ENCODE data around the gene OLFM1.
"Not testable (repeated sequence)": the region's sequence is repeated elsewhere in the genome, so short reads cannot be mapped to it uniquely, and the experiment has no call there.

Gene OLFM1

DNA sequence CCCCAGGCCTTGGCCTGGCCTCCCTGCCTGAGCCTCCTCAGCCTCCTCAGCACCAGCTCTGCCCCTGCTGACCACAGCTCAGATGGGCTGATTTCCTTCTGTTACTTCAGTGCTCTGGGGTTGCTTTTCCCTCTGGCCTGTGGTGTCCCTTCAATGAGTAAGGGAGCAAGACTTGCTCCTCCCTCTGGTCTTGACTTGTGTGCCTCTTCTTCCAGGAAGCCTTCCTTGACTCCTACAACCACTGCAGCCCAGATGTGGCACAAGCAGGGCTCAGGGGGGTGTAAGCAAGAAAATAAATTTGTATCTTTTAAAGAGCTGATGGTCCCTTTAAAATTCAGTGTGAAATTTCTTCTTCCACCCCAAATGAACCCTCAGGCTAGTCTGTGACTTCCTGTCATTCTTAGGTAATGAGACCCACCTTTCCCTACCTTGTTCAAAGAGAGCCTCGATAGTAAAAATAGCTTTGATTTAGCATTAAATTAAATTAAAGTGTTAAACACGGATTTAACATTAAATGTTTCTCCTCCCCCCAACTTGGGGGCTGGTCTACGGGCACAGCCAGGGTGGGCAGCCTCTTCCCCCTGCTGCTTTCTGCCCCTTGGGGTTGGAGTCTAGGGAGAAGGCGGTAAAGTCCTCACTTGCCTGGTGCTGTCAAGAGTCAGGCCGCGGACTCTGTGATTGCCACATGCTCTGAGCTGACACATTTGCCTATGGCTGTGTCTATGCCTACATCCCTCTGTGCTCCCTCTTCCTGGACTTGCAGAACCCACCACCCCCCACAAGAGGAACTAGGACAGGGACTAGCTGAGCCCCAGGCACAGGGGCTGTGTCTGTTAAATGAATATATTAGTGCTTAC is 64.5 kb downstream of the OLFM1 start:
- DNase-seq (ENCODE audit: low spot score): no peak

DNA sequence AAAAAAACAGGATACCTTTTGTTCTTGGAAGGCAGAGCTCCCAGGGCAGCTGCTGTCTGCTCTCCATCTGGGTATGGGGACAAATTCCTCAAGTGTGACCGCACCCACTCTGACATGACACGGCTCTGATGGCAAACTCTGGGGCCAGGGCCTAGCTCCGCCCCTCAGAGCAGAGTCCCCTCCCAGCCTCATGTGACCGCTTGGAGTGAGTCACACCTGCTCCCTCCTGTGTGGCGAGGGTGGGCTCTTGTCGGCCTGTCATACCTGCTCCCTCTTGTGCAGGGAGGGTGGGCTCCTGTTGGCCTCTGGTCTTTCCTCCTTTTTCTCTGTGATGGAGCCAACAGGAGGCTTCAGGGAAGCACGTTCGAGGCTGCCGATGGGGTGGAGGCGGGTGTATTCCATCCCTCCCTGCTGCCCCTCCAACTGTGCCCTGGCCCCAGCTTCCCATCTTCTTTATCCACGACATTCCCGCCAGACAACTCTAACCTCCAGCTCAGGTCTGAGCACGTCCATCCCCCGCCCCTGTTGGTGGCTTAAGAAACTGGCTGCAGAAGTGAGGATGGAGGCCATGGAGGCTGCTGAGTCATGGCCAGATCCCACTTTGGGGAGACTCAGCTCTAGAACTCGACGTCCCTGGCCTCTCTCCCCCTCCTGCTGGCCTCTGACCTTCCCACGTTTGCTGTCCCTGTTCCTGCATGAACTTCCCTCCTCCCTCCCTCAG is 65.3 kb downstream of the OLFM1 start:
- peak; percentile 58 for DNase-seq (ENCODE audit: low spot score)

DNA sequence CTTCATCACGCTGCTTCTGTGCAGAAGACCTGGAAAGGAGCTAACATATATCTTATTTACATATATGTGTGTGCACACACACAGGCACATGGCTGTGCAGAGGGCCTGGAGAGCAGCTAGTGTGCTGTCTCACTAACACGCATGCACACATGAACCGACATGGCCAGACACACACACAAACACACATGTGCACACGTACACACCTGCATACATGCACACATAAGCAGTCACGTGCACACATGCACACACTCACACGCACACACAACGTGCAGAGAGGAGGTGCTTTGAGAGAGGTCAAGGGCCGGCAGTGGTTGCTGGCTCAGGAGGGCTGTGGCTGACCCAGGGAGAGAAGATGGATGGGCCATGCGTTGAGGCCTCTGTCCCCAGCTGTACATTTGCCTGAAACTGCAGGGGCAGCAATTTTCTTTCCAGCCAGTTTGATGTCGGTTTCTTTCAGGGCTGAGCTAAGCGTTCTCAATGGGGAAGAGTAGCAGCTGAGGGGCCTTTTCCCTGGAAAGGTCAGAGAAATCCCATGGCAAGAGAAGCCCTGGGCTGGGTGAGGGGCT is 66.7 kb downstream of the OLFM1 start:
- DNase-seq (ENCODE audit: low spot score): no peak

DNA sequence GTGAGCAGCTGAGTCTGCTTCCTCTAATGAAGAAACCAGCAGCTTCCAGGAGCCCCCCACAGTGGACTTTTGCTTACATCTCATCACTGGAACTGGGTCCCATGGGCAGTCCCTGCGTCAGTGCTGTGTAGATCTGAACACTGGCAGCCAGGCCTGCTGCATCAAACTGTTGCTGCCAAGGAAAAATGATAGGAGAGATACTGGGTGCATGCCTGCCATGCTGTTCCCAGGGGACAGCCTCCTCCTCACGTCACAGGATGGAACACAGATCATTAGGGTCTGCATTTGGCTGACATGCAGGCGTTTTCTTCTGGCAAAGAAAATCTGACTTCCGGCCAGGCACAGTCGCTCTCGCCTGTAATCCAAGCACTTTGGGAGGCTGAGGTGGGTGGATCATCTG is 67.9 kb downstream of the OLFM1 start:
- peak; percentile 62 for DNase-seq (ENCODE audit: low spot score)

DNA sequence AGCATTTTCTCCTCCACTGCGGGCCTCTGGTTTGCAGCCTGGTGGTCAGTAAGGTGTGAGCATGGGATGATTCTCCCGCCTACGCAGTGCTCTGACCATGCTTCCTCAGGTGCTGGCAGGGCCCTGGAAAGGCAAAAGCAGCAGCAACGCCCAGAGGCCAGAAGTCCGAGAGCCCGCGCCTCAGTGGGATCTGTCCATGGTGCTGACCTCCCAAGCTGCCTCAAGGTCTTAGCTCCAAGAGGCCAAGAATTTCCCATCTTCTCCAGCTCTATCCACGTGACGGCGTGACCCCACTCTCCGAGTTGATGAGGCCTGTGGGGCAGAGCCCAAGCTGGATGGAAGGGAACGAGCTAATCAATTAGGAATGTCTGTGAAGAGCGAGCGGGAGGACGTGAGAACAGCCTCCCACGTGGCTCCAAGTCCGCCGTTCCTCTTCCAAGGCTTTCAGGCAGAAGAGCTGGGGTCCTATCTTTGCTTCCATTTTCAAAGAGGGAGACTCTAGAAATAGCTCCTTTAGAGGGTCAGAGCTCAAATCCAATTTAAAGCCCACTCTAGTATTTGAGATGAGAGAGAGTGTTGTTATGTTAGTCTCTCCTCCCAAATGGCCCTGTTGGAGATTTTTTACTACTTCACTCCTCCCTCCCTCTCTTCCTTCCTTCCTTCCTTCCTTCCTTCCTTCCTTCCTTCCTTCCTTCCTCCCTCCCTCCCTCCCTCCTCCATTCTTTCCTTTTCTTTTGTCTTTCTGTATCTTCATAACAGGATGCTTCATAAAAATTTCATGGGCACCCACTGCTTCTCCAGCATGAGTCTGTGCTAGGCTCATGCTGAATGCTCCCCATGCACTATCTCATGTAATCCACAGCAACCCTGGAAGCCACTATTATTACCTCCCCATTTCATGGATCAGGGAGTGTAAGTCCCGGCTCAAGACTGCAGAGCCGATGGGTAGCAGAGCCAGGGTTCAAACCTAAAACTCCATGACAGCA is 69.3 kb downstream of the OLFM1 start:
- DNase-seq (ENCODE audit: low spot score): no peak

DNA sequence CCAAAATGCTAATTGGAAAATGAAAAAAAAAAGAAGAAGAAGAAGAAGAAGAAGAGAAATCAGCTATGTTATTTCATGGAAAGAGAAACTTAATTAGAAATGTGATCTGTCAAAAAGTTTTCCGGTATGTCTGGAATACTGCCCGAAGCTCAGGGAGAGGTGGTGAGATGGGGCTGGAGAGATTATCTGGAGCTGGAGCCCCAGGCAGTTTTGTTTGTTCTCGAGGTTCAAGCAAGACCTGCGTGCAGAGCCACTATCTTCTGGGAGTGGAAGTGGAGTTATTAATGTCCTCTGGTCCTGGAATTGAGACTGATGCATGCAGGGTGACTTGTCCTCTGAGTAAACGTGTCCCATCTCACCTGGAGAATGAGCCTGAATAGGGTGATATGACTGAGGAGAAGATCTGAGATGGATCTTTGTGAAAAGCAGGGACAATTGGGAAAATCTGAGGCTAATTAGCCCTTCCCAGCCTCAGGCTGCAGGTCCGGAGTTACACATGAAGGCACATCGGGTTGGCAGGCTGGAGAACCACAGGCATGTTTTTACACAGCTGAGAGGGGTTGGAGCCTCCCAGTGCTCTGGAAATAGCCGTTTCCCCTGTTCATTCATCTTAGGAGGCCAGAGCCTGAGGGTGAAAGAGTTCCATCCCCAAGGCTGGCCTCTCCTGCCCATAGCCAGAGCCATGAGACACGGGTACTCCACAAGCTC is 70.5 kb downstream of the OLFM1 start:
- no peak for DNase-seq (ENCODE audit: low spot score)

DNA sequence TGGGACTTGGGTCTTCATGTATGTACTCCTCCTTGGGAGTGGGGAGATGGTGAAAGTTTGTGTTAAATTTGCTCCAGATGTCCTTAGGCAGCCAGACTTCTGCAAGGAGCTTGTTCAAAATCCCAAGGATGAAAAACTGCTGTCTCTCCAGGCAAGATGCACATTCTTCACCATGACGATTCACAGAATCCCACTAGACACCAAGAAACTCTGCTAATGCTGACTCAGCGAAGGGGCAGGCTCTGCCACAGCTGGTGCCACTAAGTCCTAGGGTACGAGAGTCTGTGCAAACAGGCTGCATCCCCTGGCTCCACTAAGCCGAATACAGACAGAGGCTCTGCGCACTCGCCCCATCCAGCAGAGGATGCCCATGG is 71.1 kb downstream of the OLFM1 start:
- DNase-seq (ENCODE audit: low spot score): no peak

DNA sequence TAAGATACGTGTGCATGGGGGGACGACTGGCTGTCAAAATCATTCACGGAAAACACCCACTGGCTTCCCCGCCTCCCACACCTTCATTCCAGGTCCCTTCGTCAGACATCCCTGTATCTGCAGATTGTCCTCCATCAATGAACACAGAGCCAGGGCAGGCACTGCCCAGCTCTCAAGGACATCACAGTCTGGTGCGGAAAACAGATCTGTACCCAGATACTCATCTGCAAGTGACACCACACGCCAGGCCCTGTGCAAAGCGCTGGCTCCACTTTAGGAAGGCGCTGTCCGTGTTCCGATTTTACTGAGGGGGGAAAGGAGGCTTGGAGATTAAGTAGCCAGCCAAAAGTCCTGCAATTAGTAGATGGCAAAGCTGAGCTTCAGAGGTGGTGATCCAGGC is 72.3 kb downstream of the OLFM1 start:
- peak; percentile 61 for DNase-seq (ENCODE audit: low spot score)

DNA sequence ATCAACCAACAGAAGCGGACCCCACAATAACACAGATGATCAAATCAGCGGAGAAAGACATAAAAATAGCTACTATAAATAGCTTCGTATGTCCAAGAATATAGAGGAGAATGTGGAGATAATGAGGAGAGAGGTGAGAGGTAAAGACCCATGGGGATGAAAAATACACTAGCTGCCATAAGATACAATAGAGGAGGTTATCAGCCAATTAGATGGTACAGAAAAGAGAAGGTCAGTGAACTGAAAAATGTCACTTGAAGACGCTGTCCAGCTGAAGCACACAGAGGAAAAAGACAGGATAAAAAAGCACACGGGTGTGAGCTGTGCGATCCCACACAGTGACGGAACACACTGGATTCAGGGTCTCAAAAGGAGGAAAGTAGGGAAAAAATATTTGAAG is 73.4 kb downstream of the OLFM1 start:
- DNase-seq (ENCODE audit: low spot score): no peak

DNA sequence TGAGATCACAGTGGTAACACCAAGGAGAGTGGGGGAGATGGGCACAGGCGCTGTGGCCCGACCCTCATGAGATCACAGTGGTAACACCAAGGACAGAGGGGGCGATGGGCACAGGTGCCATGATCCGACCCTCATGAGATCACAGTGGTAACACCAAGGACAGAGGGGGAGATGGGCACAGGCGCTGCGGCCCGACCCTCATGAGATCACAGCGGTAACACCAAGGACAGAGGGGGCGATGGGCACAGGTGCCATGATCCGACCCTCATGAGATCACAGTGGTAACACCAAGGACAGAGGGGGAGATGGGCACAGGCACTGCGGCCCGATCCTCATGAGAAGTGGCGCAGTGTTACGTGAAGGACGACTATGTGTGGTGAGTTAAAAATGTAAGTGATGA is 75.1 kb downstream of the OLFM1 start:
- DNase-seq (ENCODE audit: low spot score): not testable (repeated sequence)

DNA sequence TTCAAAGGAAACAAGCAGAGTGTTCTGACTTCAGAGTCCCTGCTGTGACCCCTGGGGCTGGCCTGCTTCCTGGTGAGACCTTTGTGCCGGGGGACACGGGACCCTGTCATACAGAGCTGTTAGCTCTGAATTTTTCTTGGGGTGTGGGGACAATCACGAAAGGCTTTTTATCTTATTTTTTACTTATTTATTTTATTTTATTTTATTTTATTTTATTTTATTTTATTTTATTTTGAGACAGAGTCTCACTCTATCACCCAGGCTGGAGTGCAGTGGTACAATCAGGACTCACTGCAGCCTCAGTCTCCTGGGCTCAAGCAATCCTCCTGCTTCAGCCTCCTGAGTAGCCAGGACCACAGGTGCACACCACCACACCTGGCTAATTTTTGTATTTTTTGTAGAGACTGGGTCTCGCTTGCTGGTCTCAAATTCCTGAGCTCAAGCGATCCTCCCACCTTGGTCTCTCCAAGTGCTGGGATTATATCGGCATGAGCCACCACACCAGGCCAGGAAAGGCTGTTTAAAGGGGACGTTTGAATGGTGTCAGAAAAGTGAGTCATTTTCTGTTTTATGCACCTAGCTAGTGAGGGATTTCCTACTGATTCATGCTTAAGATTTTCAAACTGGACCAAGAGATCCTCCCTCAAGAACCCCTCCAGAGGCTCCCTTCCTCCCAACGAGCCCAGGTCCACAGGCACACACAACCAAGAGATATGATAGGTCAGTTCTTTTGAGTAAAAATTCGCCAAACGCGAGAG is 75.7 kb downstream of the OLFM1 start:
- no peak for DNase-seq (ENCODE audit: low spot score)

DNA sequence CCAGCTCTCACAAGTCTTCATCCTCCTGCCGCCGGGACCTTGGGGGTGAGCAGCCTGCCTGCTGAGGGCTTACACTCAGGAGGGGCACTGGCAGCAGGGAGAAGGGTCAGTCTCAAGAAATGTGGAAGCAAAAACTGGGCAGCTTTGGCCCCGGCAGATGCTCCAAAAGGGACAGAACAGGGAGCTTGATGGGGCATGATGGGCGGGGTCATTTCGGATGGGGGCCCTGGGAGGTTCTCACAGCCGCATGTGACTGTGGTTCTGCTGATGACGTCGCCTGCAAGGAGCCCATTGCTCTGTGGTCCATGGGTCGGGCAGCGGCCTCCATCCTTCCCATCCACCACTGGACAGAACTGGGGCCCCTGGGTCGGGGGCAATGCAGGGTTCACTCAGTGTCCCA is 76.6 kb downstream of the OLFM1 start:
- no peak for DNase-seq (ENCODE audit: low spot score)

DNA sequence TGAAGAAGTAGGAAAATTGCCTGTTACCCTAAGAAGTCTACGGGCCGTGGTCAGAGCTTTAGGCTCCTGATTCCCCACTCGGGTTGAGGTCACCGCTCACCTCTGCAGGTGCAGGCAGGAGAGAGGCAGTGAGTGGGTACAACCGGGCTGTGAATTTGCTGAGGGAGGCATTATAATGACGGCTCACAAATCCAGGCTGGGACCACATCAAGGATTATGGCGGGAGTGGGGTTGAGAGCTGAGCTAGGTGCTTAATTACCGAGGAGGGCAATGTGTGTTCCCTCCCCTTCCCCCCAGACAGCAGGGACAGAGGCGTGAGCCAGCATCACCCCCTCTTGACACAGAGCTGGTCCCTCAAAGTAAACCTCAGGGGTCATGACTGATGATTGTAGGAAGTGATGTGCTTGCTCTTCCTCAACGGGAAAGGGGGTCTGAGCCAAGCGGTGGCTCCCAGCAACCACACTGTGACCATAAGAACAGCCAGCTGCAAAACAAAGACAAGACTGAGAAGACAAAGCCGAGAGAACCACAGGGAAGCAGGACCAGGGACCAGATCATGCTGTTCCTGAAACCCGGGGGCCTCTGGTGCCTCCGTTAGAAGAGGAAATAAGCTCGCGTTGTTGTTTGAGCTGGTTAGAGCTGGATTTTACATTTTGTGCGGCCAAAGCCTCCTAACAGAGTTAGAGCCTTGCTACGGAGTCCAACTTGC is 77.7 kb downstream of the OLFM1 start:
- no peak for DNase-seq (ENCODE audit: low spot score)

DNA sequence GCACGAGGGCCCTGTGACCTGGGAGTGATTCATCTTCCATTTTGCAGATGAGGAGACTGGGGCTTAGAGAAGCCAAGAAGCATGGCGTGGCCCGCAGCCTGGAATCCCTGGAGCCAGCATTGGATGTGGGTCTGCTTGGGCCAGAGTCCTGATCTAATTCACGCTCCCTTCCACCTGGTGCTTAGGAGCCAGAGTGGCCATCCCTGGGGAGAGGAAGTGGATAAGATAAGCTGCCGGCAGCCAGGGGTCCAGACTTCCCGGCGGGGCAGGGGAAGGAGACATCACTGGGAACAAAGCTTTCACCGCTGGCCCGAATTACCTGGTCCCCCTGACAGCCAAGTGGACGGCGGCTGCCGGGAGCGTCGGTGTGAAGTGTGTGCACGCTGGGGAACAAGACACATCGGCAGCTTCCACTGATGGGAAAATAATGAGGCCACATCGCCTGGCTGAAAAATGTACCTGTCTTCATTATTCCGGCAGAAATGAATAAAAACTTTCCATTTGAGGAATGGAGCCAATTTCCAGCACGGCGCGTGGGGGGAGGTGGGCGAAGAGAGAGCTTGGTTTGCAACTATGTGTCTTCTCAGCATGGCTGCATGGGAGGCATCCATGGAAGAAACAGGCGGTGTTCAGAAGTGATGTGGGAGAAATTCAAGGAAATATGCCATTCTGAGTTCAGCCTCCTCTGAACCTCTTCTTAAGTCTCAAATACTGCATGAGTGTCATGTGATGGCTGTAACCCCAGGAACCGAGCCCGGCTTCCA is 78.5 kb downstream of the OLFM1 start:
- DNase-seq (ENCODE audit: low spot score): peak; percentile 84

DNA sequence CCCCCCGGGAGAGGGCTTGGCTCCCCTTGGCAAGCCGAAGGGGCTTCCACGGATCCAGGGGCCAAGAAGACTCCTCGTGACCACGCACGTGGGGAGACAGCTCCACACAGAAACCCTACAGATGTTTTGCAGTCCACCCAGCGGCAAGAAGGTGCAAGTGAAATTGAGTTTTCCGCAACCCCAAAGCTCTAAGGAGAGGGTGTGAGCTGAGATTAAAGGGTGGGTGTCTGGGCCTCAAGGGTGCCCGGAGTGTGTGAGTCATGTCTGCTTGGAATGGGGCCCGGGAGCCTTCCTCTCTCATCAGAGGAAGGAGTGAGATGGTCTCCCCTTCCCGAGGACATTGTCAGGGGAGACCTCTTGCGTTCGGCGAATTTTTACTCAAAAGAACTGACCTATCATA is 79.1 kb downstream of the OLFM1 start:
- DNase-seq (ENCODE audit: low spot score): no peak

DNA sequence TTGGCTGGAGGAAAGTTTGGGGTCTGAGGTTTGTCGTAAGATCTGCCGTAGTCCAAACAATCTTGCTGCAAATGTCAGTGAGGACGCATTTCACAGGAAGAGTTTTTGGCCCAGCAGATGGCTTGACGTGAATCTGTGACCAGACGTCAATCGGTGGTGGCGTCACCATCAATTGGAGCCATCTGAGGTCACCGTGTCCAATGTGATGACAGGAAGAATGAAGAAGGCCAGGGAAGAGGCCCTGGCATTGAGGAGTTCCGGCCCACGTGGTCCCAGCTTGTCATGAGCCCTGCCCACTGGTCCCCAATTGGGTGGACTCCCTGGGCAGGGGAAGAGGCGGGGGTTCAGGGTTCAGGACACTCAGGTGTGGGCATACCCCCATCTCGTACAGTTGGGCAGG is 79.9 kb downstream of the OLFM1 start:
- peak; percentile 87 for DNase-seq (ENCODE audit: low spot score)

DNA sequence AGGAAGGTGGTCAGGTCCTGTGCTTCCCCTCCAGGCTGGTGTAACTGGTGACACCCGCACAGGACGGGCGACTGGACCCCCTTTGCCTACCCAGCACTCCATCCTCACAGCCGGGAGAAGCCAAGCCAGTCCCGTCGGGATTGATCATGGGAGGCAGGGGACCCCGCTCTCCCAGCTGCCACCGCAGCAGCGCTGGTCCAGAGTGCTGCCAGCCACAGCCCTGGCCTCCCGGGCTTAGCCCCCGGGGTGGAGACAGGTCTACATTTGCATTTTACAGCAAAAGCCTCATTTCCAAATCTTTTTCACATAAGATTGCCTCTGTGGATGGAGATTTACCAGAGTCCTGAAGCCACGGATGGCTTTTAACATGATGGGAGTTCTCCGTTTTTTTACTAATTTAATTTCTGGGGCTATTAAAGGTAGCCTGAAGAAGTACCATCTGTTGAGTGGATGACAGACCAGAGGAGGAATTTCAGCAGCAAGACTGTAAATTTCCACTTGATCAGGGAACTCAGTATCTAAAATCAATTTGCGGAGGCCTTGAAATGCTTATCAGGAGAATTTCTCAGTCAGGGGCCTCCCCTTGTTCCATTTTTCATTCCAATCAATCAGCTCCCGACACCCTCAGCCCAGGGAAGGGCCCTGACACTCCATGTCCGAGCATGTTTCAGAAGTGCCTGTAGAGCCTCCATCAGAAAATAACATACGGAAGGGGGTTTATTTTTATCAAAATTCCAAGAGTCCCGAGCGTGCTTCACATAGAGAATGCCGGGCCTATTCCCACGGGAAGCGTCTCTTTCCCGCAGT is 80.6 kb downstream of the OLFM1 start:
- peak; percentile 78 for DNase-seq (ENCODE audit: low spot score)

DNA sequence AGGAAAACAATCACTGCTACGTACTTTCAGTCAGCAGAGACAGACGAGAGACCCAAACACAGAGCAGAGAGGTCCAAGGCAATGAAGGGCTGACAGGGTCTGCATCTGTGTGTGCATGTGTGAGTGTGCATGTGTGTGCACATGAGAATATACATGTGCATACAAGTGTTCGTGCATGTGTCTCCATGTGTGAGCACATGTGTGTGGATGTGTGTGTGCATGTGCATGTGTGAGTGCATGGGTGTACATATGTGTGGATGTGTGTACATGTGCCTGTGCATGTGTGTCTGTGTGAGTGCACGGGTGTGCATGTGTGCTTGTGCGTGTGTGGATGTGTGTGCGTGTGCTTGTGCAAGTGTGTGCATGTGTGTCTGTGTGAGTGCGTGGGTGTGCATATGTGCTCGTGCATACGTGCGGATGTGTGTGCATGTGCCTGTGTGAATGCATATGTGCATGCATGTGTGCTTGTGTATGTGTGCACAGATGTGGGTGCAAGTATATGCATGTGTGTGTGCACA is 82.3 kb downstream of the OLFM1 start:
- DNase-seq (ENCODE audit: low spot score): no peak
